Measurements from ENCODE around the gene M1AP. TPM values are rescaled to one million over a fixed set of nuclear protein-coding genes. Genes with fewer than 3 reads are reported as not detected.

Gene M1AP
- total RNA-seq, 1 experiment from 2014 or later: 7.6 TPM

DNA sequence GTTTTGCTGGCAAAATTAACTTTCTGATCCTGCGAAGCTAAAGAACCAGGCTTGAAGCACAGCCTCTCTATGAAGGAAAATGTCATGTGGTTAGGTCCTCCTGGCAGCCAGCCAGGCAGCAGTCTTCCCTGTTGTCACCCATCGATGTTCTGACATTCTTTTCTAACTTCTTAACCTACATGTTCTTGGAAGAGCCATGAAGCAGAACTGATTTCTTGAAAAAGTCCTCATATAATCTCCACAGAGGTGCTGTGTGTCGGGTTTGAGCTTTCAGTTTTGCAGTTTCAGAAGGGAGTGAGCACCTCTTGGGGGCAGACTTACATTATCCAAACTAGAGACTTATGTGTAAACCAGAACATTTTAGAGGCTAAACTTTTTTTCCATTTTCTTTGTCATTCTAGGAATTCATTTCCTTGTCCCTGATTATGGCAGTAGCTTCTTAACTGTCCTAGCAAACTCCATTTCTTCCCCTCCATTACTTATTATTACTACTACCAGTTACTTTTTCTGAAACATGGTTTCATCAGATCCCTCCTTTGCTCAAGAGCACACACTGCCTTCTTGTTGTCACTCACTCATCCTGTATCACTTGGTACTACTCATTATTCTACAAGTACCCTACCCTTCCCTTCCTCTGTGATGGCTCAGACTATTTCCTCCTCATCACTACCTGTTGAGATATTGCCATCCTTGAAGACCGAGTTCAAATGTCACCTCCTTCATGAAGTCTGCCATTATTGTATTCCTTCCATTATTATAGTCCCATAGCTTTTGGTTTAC is 62.5 kb downstream of the M1AP start:
- H3K27me3 Mint-ChIP-seq (ENCODE audit: low read depth): peaks cover 2% of the 10 kb centered on the region
- H4K8ac ChIP-seq (replicated peaks; ENCODE audit: insufficient read length, low read depth, low read length): no peak overlapping the region
- no peak overlapping the region for H3K4me2 ChIP-seq (ENCODE audit: insufficient read depth, insufficient read length, low read length)
- H3K4ac ChIP-seq (ENCODE audit: low read depth, low read length): no peak overlapping the region
- no peak overlapping the region for H2BK20ac ChIP-seq (ENCODE audit: low read depth, low read length, poor library complexity, severe bottlenecking)
- peaks cover 13 to 17% of the 10 kb centered on the region in 2 experiments for H3K4me1 Mint-ChIP-seq
- no peak overlapping the region for H2BK15ac ChIP-seq (ENCODE audit: low read depth, low read length)
- DNase-seq: no peak
- no peaks in the 10 kb centered on the region for H3K79me2 ChIP-seq (ENCODE audit: insufficient read depth, low read length)
- no peaks in the 10 kb centered on the region for H3K36me3 Mint-ChIP-seq (ENCODE audit: insufficient read depth in 1 of 3, low read depth in 3 of 3)
- no peak overlapping the region for H3K9ac ChIP-seq (ENCODE audit: extremely low read depth, insufficient read length, low read length)
- no peaks in the 10 kb centered on the region for H3K9me3 ChIP-seq (ENCODE audit: control insufficient read depth, low read depth, low read length)
- H3K27me3 ChIP-seq (ENCODE audit: insufficient read depth, low read length): no peaks in the 10 kb centered on the region; the same call in 1 of the 2 replicates
- no peak overlapping the region for H2BK120ac ChIP-seq (ENCODE audit: low read depth, low read length, poor library complexity, severe bottlenecking)
- no peak overlapping the region for H3T11ph ChIP-seq (ENCODE audit: low read length)
- H3K56ac ChIP-seq (ENCODE audit: insufficient read length, low read depth, low read length): no peak overlapping the region
- peaks cover 5% of the 10 kb centered on the region; the same call in 1 of the 2 replicates for H3K4me1 ChIP-seq (ENCODE audit: insufficient read depth, low read length)
- H4K20me1 ChIP-seq (ENCODE audit: control insufficient read depth, insufficient read depth, insufficient read length): no peaks in the 10 kb centered on the region
- no peak overlapping the region for H3K23ac ChIP-seq (ENCODE audit: insufficient read length, low read depth, low read length)
- no peak overlapping the region for H3K18ac ChIP-seq (ENCODE audit: insufficient read length, low read depth, low read length)
- no peak overlapping the region for H2BK12ac ChIP-seq (ENCODE audit: insufficient read length, low read depth, low read length)
- H3K27ac ChIP-seq (ENCODE audit: insufficient read length, low read depth, low read length): no peak overlapping the region
- H3K79me1 ChIP-seq (ENCODE audit: insufficient read depth, low read depth, low read length, poor library complexity, severe bottlenecking): no peaks in the 10 kb centered on the region
- H3K27ac Mint-ChIP-seq: no peak overlapping the region
- no peak overlapping the region for H2BK5ac ChIP-seq (ENCODE audit: insufficient read length, low read length)
- H2AFZ ChIP-seq (ENCODE audit: low read length): no peak overlapping the region
- WGBS (ENCODE audit: extremely low coverage, insufficient read length, low lambda C conversion rate): no CpG with 5 or more reads among the region's 4 CpGs
- no peaks in the 10 kb centered on the region for H3K9me3 Mint-ChIP-seq
- H4K5ac ChIP-seq (ENCODE audit: insufficient read length, low read depth, low read length): no peak overlapping the region
- no peak overlapping the region for H3K4me3 Mint-ChIP-seq
- TF ChIP-seq, protein P1, sequence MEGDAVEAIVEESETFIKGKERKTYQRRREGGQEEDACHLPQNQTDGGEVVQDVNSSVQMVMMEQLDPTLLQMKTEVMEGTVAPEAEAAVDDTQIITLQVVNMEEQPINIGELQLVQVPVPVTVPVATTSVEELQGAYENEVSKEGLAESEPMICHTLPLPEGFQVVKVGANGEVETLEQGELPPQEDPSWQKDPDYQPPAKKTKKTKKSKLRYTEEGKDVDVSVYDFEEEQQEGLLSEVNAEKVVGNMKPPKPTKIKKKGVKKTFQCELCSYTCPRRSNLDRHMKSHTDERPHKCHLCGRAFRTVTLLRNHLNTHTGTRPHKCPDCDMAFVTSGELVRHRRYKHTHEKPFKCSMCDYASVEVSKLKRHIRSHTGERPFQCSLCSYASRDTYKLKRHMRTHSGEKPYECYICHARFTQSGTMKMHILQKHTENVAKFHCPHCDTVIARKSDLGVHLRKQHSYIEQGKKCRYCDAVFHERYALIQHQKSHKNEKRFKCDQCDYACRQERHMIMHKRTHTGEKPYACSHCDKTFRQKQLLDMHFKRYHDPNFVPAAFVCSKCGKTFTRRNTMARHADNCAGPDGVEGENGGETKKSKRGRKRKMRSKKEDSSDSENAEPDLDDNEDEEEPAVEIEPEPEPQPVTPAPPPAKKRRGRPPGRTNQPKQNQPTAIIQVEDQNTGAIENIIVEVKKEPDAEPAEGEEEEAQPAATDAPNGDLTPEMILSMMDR (conservative IDR thresholded peaks at IDR 0.05): no peak
- H2AK5ac ChIP-seq (ENCODE audit: insufficient read length, low read length): no peak overlapping the region
- no peak overlapping the region for H3K14ac ChIP-seq (ENCODE audit: insufficient read depth, low read length)
- no peaks in the 10 kb centered on the region for H3K23me2 ChIP-seq (ENCODE audit: insufficient read length, low read depth, low read length, poor library complexity, severe bottlenecking)
- no peak overlapping the region for H4K91ac ChIP-seq (ENCODE audit: insufficient read length, low read depth, low read length)
